Activated CD4-positive, alpha-beta T cell treated with anti-CD3 and anti-CD28 coated beads, Interleukin-2, amount 50 U/mL, for 4 hours (primary cell): ENCODE measurements around the gene ARID1B.
"Not testable (repeated sequence)": the region's sequence is repeated elsewhere in the genome, so short reads cannot be mapped to it uniquely, and the experiment has no call there.

Source experiments
- DNase-seq, 2 experiments: peaks; one replicate each; pipeline ENCODE4 v3.0.0-alpha.2; 2020

Gene ARID1B

DNA sequence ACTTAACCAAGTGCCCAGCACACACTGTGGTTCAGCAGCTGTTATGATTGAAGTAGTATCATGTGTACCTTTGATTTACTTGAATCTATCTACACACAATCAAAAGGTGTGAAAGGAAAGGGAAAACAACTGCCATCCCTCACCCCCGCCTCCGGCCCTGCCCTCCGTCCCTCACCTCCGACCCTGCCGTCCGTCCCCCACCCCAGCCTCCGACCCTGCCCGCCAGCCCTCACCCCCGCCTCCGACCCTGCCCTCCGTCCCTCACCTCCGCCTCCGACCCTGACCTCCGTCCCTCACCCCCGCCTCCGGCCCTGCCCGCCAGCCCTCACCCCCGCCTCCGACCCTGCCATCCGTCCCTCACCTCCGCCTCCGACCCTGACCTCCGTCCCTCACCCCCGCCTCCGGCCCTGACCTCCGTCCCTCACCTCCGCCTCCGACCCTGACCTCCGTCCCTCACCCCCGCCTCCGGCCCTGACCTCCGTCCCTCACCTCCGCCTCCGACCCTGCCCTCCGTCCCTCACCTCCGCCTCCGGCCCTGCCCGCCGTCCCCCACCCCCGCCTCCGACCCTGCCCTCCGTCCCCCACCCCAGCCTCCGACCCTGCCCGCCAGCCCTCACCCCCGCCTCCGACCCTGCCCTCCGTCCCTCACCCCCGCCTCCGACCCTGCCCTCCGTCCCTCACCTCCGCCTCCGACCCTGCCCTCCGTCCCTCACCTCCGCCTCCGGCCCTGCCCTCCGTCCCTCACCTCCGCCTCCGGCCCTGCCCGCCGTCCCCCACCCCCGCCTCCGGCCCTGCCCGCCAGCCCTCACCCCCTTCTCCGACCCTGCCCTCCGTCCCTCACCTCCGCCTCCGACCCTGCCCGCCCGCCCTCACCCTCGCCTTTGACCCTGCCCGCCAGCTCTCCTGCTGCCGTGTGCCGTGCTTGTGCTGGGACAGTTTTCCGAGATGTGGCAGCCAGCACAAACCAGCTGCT, 370.2 kb downstream of the ARID1B start:
- DNase-seq, result not testable (repeated sequence)

DNA sequence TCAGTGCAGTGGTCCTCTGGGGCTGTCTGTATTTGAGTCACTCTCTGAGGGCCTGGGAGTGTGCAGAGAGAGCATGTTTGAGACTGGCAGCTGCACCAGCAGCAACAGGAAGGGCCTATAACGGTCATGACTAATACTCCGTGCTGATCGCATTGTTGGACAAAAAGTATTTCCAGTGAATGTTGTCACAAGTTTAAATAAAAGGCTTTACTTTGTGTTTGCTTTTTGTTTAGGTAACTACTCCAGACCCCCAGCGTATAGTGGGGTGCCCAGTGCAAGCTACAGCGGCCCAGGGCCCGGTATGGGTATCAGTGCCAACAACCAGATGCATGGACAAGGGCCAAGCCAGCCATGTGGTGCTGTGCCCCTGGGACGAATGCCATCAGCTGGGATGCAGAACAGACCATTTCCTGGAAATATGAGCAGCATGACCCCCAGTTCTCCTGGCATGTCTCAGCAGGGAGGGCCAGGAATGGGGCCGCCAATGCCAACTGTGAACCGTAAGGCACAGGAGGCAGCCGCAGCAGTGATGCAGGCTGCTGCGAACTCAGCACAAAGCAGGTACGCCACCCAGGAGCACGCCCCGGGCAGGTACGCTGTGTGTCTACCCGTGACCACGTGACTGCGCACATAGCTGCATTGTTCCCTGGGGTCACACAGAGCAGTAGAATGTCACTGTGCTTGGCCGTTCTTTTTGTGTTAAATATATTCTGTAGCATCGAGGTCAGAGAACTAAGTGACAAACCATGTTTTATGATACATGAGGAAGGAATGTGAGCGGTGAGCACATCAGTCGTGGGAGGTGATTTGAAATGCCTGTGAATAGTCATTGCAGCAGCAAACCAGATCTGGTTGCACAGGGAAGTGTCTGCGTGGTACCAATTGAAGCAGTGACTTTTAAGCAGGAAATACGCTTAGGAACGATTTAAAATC, 371.5 kb downstream of the ARID1B start:
- DNase-seq, result no peak

DNA sequence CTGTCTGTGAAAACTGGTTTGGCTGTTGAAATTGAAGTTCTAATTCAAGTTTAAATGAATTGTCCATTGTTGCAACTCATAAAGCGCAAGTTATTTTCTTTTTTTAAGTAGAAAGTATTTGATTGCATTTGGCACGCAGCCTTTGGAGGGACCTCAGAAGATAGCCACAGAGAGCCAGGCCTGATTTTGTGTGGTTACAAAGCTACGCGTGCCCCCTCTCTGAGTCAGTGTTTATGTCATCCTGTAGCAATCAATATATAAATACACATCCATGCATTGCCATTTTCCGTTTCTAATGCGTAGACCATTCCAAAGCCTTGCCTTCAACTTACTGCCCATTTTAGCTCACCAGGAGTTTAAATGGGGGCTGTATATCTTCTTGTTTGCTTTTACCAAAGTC, 372.9 kb downstream of the ARID1B start:
- no peak for DNase-seq

DNA sequence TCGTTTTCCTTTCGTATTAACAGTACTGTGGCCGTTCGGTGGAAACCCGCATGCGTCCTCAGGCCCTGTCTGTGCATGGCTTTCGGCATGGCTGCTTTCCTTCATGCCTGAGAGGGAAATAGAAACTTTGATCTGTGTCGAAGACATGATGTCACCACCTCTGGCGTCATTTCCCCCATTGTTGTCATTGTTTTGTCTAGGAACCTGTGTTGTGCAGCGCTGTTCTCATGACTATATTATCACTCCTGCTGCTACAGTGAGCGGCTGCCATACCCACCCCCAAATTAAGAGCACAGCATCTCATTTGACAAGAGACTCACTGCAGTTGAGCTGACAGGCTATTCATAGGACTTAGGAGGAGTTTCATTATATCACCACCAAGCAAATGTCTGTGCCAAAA, 373.9 kb downstream of the ARID1B start:
- DNase-seq, result no peak

DNA sequence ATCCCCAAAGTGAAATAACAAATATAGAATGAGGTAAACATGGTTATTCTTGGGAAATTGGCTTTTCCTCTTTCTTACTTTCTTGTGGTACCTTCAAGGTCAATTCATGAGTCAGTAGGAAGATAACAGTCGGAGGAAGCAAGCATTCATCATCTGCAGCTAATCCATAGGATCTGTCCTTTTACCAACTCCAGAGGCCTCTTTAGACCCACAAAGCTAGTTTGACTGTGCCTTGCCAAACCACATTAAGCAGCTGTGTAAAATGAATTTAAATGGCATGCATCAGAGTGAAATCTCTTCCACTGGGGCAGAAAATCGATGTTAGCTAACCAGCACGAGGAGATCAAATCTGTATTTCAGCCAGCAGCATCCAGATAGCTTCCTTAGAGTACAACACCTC, 374.8 kb downstream of the ARID1B start:
- DNase-seq, result no peak

DNA sequence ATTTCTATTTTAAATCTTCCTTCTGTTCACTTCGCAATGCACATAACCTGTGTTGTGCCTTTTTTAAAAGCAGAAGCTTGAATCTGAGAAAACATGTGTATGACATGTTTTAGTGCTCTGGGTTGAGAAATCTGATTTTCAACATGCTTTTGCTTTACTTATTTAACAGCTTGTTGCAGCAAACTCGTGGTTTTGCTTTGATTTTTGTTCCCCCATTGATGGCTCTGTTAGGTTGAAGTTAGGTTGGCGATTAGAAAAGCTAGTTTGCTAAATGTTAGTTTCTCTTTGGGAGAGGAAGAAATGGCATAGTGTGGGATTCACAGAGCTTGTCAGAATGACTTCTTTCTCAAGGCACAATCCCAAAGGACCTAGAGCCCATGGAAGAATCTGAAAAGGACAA, 375.4 kb downstream of the ARID1B start:
- no peak for DNase-seq

DNA sequence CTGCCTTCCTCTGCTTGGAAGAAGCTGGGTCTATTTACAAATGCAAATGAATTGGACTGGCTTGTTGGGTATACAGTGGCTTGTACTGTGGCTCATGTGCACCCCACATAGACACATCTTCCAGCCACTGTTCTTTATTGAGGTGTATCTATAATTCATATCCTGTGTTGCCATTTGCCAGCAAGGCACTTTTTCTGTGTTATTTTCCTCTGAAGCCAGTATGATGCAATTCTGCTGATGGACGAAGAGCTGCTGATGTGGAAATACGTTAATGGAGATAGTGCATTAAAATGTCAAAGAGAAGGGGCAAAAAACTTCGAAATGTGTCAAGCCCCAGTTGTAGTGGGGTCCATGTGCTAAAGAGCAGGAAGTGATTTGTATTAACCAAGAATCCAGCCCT, 378.6 kb downstream of the ARID1B start:
- no peak for DNase-seq

DNA sequence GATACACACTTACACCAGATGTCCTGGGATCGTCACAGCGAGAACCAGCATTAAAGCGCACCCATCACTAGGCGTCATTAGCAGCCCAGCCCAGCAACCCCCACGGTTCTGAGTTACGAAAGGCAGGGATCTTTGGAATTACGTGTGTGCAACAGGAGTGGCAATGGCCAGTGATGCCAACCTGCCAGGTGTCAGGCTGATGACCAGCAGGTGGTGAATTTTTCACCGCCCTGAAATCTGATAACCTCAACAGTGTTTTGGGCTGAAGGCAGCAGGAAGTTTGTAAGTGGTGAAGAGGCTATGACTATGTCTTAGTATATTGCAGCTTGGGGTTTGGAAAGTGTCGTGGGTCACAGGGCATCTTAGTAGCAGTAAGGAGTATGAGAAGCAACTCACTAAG, 380.1 kb downstream of the ARID1B start:
- DNase-seq, result no peak

DNA sequence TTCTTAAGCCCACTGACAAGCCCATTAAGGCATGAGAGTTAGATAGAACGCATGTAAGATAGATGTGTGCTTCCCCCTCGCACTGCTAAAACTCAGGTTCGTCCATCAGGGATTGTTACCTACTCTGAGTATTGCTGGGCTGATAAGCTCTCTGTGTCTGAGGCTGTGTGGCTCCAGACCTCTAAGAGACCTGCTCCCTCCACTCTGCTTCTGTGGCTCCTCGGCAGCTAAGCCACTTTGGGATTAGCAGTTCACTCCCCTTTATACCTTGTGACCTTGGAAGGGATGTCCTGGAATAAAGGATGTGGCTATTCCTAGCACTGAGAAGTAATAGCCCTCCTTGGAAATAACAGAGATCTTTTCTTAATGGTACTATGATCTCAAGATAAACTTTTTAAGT, 381.3 kb downstream of the ARID1B start:
- DNase-seq, result no peak

DNA sequence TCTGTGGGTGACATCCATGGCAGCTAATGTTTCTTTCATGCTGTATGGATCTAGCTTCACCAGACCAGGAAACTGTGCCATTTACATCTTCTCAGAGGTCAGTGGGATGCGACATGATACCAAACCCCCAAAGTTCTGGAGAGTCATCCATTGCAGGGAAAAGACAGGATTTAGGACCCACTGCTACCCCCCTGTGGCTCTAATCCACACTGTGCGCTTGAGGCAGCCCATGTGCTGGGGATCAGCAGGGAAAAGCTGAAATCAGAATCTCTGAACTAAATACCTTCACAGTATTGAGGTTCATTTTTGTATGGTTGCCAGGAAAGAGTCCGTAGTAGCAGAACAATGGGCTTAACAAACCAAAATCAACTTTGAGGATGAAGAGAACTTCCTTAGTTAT, 381.7 kb downstream of the ARID1B start:
- DNase-seq, result no peak

DNA sequence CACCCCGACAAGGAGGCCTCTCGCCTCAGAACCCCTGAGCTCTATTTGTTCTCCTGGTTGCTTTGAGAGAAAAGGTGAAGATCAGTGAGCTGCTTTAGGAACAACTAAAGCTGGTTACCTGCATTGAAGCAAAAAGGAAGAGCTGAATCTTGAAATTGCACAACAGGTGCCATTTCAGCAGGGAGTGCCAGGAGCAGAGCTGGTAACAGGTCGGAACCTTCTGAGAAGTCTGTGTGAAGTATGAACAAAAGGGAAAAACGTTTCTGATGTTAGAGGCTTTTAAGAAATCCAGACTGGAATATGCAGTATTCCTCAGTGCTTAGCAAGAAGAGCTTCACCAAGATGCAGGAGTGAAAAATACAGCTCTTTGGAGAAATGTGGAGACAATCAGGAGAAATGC, 382.2 kb downstream of the ARID1B start:
- no peak for DNase-seq

DNA sequence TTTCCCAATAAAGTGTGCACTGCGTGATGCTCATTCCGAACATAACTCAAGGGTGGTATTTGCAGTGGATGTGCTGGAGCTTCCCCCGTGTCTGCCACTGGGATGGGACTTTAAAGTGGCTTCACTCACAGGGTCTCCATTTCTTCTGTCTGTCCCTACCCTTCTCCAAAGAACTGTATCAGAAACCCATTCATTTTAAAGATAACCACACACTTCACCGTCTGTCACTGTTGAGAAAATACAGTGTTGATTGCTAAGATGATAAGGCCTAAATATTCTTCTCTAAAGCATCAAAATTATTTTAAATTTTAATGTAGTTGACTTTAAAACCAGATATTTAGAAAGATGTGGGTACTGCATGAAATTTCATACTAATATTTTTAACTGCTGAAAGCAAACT, 384.7 kb downstream of the ARID1B start:
- no peak for DNase-seq

DNA sequence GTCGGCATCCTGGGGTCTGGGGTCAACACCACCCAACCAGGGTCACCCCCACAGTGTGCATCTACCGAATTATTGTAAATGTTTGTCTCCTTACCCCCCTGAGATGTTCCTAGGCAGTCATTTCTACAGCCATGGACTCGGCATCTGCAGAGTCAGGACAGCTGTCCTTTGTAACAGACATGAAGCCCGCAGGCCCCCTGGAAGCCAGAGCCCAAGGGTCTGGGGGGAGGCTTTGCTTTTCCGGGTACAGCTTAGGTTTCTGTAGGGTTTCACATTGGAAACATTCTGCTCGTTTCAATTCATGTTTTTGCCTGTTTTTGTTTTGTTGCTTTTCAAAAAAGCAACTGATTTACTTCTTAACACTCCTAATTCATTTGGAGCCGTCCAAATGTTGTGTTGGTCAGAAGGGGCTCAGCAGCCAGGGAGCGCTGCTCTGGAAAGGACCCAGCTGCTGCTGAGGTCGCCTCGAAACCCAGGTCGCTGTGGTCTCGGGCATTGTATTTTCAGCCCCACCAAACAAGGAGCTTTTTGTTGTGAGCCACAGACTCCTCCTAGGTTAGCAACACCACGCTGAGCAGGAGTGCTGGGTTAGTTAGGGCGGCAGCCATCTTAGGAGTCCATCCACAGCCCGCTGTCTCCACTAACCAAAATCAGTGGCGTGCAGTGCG, 385.7 kb downstream of the ARID1B start:
- DNase-seq, result no peak

DNA sequence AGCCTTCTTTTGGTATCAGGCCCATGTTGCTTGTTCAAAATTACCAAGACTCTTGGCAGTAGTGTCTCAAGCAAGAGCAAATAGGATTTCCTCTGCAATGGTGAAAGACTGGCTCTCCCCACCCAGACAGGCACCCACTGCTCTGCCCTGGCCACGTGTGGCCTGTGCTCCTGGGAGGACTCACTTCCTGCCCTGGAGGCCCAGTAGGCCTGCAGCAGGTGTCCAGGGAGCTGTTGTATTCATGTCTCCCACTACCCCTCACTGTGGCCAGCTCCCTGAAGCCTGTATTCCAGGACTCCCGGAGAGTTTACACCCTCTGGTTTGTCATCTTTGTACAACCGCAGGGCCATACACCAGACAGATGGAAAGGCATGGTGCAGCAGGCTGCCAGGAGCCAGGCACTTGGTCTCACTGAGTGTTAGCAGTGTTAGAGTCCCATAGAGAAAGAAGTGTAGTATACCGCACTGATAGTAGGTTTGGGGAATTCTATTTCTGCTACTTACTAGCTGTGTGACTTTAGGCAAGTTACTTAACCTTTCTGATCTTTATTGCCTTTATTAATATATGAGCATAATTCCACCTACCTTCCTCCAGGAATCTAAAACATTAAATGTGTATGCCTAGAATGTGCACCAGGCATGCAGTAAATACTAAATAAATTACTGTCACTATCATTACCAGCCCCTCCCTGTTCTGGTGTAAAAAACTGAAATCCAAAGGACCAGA, 386.4 kb downstream of the ARID1B start:
- DNase-seq, result no peak

DNA sequence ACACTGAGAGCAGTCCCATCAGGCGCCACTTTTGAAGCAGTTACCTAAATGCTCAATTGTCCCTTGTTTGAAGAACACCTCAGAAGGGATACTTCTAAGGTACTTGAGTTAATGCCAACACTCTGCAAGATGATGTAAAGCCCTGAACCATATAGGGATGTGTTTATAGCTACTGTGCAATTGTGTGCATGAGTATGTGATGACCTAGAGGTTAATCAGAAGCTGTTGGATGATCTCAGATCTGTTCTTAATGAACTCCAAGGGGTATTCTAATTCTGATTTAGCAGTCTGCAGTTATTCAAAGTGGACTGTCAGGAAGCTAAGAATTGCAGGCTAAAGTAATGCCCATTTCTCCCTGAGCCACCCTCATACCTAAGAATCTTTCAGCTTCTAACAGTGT, 387.8 kb downstream of the ARID1B start:
- DNase-seq, result no peak

DNA sequence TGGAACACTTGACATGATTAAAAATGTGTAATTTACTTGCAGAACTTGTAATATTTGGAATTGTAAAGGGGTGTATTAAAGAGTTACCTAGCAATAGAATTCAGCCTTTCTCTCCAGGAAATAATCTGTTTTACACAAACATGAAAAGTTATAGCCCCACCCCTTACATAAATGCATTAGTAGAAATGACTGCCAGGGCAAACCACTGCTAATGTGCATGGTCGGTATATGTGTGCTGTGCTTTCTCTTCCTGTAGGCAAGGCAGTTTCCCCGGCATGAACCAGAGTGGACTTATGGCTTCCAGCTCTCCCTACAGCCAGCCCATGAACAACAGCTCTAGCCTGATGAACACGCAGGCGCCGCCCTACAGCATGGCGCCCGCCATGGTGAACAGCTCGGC, 389.6 kb downstream of the ARID1B start:
- DNase-seq, result no peak

DNA sequence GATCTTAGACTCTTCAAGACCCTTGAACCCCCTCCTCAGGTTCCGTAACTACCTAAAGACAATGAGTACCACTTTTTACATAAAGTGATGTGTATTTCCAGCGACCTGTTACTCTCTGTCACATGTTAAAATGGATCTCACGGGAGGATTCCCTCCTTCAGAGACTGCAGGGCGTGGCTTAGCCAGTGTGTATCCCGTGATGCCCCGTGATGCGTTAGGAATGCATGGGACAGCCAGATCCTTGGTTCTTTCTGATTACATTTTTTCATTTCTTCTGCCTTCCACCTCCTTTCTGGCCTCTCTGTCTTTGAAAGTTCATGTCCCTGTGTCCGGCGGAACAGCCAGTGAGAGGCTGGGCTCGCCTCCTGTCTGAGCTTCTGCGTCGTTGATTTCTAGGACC, 390.7 kb downstream of the ARID1B start:
- no peak for DNase-seq

DNA sequence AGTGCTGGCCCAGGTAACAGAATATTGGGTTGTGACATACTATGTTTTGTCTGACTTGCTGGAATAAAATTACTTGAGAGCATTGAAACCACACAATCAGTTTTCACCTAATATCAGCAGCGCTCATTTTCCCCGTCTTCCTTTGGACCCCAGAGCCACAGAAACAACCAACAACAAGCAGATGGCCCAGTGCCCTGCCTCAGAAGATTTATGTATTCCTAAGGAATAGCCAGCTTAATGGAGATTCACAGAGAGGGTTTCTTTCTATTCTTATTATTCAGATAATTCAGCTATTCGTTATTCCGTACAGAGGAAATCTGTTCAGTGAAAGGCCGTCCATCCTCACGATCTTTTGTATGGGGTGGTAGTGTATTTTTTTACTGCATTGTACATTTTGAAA, 391.3 kb downstream of the ARID1B start:
- no peak for DNase-seq

DNA sequence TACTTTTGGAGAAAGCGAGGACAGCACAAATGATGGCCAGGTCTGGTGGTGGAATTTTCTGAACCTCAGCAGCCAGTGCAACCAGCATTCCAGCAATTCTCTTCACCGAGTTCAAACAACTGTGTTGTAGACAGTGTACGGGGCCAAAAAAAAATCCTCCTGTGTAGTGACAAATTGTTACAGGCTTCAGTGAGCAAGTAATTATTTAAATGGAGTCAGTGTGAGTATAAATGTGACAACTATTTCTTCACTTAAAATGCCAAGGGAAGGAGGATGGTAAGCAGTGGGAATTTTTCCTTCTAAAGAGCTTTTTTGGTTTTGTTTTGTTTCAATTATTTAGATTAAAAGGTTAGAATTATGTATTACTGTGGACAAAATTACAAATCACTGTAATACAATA, 392.0 kb downstream of the ARID1B start:
- no peak for DNase-seq

DNA sequence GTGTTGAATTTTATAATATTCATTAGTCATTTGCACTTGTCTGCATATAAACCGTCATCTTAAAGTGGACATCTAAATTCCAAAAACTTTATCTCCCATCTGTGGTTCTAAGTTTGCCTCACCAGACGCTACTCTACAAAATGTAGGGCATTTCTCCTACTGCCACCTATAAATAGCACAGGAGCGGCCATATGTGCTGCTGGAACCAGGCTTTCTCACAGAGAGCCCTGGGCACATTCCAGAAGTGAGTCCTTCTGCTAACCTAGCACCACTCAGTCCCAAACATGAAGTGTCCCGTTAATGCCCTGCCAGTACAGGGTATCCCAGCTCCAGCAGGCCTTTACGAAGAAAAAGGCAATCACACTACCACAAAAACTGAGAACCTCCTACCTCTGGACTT, 392.5 kb downstream of the ARID1B start:
- no peak for DNase-seq

DNA sequence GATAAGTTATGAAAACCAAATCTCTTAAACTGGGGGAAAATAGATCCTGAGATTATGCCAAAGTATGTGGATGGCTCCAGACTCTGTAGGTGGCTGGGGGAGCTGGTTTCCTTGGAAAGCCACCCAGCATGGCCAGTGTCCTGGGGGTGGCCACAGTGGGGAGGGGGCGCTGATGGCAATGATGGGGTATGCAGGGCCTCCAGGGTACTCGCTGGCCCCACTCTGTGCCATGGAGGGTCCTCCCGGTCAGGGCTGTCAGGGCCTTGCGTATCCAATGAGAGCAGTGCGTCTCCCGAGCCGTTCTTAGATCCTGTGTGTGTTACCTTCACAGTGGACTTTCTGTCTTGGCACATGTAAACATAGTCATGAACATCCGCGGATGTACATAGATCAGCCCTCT, 393.4 kb downstream of the ARID1B start:
- no peak for DNase-seq

DNA sequence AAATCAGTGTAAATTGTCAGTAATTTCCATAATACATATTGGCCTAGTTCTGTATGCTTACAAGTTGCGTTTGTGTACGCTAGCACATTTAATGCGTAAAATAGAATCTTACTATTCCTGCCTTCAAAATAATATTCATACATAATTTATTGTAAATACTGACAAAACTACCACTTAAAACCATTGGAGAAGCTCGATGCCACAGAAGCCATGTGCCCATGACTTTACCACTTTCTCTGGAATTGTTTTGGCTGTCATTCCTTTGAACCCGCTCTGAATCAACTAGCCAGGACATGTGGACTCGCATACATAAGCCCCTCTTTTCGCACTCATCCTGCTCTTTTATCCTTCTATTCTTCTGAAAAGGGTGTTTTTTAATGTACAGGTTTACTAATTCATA, 394.6 kb downstream of the ARID1B start:
- DNase-seq, result no peak
